NCI-H2227 (cell line): Measurements from ENCODE around the gene SLC2A10.

ENCODE experiments used
- DNase-seq: peaks from one replicate; lab custom pipeline; 2025; ENCODE audit not compliant: unreplicated experiment; lab: John Stamatoyannopoulos, UW

SLC2A10 gene

DNA sequence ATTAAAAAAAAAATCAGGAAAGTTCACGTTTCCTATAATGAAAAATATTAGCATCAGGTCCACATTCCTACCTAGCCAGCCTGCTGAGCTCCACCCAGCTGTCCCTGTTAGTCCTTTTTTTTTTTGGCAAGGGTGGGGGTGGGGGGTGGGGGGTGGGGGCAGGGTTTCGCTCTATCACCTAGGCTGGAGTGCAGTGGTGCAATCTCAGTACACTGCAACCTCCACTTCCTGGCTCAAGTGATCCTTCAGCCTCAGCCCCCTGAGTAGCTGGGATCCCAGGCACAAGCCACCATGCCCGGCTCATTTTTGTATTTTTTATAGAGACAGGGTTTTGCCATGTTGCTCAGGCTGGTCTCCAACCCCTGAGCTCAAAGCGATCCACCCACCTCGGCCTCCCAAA, 7.5 kb upstream of the SLC2A10 start:
- no peak for DNase-seq

DNA sequence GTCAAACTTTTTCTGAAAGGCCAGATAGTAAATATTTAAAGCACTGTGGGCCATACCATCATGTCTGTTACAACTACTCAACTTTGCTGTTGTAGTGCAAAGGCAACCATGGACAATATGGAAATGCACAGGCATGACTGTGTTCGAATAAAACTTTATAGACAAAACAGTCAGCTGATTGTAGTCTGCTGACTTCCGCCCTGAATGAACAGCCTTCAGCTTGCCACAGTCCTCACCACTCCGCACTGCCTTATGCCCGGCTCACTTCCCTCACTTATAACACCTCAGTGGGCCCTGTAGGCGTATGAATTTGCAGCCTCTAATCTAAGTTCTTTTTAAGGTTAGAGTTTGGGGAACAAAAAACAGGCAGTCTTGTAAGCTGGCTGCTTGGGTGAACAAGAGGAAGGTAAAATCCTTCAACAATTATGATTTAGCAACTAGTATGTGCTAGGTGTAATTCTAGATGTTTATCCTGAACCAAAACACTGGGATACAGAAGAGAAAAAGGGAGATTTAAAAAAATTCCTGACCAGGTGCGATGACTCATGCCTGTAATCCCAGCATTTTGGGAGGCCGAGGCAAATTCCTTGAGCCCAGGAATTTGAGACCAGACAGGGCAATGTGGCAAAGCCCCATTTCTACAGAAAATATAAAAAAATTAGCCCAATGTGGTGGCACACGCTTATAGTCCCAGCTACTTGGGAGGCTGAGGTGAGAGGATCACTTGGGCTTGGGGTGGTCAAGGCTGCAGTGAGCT, 6.8 kb upstream of the SLC2A10 start:
- no peak for DNase-seq

DNA sequence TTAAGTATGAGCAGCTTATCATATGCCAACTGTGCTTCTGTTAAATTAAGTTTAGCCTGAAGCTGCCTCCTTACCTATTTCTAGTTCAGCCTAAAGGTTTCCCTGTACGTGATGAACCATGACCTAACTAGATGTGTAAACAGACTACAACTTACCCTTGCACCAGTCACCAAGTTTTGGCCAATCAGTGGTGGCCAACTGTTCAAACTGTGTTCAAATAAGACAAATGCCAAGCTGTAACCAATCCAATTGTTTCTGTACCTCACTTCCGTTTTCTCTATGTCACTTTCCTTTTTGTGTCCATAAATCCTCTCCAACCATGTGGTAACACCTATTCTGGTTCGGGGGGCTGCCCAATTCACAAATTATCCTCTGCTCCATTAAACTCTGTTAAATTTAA, 6.0 kb upstream of the SLC2A10 start:
- DNase-seq: no peak

DNA sequence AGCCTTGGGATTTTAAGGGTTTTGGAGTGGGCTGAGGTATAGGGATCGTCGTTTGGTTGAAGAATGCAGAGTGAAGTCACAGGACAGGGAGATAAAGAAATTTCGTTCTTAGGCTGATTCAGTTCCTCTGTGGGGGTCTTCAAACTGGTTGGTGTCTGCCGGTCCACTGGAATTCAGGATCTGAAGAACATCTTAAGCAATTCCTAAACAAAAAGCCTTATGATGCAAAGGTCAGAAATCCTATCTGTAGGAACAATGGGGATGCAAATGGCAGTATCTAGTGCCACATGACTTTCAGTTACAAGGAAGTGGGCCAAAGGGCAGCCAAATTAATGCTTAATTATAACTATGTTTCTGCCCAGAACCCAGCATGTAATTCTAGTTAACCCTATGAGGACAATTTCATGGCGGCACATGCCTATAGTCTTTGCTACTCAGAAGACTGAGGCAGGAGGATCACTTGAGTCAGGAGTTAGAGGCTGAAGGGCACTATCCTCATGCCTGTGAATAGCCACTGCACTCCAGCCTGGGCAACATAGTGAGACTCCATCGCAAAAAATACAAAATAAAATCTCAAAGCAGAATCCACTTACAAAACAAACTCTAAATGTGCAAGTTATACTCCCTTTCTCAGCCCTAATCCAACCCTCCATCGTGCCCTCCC, 4.6 kb upstream of the SLC2A10 start:
- no peak for DNase-seq

DNA sequence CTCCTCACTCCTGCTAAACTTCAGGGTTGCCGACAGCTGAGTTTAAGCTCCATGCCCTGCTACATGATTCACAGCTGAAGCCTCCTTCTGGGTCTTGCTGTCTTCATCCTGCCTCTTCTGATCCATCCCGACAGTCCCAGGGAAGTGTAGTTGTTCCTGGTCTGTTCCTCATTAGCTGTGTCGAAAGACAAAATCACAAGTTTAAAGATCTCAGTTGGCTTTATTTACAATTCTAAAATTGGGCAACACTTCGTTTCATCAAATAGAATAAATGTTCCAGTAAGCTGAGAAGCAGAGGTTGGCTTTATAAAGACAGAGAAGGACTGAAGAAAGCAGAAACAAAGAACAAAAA, 4.1 kb upstream of the SLC2A10 start:
- no peak for DNase-seq

DNA sequence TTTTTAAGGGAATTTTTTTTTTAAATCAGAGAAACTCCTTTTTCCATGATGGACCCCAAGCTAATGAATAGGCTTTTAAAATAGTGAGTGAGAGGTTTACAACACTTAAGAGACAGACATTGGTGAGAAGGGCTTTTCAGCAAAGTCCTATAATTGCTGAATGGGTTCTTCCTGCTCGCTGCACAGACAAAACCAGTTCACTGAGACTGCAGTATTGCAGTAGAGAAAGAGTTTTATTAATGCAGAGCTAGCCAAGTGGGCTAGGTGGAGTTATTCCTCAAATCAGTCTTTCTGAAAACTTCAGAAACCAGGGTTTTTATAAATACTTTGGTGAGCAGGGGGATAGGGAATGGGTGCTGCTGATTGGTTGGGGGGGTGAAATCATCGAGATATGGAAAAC, 3.2 kb upstream of the SLC2A10 start:
- DNase-seq: no peak

DNA sequence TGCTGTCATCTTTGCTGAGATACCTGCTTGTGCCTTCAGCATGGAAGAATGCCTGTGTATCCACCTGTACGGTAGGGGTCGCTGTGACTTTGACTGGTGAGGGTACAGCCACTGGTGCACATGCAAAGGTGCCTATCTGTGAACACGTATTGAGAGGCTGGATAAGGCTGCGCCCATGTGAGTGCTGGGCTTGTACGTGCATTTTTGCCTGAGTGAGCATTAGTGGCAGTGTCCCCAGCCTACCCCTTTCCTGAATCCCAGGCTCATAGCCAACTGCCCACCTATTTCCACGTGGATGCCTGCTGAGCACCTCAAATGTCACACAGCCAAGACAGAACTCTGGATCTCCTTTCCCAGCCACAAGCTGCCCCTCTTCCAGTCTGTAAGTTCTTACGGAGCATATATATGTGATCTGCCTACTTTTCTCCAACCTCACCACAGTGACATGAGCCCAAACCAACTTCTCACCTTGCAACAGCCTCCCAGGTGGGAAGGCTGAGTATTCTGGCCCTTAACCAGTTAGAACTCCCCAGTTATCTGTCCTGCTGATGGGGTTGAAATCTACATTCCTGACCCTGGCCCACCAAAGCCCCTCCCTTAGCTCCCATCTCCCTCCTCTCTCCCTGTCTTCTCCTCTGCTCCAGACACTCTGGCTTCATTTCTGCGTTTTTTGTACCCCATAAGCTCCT, 1.1 kb upstream of the SLC2A10 start:
- no peak for DNase-seq

DNA sequence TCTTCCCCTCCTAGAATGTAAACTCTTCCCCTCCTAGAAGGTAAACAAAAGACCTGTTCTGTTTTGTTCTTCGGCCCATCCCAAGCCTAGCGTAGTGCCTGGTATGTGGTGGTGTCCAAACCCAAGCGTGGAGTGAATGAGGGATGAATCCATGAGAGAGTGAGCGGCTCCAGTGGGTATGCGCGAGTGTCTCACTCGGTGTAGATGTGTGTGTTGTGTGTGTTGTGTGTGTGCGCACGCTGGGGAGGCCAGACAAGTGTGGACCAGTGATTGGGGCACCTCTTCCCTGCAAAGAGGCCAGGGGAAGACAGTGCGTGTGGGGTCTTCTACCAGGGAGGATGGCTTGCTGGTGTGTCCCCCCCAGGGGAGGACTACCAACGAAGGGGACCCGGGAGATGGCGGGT, 392 bp upstream of the SLC2A10 start:
- DNase-seq: no peak

DNA sequence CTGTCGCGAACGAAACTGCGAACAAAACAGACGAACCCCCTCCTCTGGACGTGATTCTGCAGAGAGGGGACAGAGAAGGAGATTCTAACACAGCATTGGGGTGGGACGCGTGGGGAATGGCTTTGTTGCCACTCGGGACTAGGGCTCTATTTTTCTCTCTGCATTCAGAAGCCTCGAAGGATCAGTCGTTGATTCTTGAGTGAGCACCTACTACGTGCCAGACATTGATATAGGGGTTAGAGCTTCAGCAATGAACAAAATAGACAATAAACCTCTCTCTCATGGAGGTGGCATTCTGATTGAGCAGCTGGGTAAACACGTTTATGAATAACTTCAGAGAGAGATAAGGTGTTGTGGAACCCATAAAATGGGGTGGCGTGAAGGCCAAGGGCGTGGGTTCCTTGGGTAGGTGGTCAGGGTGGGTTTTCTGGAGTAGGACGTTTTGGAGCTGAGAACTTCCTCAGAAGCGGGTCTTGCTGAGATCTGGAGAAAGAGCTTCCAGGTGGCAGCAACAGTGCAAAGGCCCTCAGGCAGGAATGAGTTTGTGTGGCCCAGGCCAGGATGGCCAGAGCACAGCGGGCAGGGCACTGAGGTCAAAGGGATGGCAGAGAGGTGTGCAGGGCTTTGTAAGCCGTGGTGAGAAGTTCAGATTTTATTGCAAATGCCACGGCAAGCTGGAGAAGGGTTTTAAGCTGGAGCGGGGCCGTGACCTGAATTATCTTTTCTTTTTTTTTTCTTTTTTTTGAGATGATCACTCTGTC, 884 bp downstream of the SLC2A10 start:
- DNase-seq: no peak

DNA sequence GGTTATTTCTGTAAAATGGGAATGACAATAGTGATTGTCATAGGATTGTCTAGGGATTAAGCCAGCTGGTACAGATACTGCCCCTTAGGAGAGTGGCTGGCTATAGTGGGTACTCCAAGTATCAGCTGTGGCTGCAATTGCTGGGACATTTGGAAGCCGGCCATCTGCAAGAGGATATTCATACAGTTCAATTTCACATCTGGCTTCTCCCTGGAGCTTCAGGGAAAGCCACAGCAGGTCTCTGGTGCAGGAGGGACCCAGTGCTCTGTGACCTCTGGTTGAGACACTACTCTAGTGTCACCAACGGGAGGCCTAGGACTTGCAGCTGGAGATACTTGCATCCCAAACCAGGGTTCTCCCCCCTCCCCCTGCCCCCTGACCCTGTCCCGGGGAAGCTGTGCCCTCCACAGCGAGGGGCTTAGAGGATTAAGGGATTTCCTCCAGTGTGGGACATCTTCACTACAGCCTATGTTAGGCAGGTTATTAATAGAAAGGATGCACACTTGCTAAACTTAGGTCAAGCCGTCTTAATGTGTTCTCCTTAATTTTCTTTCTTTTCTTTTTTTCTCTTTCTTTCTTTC, 2.7 kb downstream of the SLC2A10 start:
- no peak for DNase-seq

DNA sequence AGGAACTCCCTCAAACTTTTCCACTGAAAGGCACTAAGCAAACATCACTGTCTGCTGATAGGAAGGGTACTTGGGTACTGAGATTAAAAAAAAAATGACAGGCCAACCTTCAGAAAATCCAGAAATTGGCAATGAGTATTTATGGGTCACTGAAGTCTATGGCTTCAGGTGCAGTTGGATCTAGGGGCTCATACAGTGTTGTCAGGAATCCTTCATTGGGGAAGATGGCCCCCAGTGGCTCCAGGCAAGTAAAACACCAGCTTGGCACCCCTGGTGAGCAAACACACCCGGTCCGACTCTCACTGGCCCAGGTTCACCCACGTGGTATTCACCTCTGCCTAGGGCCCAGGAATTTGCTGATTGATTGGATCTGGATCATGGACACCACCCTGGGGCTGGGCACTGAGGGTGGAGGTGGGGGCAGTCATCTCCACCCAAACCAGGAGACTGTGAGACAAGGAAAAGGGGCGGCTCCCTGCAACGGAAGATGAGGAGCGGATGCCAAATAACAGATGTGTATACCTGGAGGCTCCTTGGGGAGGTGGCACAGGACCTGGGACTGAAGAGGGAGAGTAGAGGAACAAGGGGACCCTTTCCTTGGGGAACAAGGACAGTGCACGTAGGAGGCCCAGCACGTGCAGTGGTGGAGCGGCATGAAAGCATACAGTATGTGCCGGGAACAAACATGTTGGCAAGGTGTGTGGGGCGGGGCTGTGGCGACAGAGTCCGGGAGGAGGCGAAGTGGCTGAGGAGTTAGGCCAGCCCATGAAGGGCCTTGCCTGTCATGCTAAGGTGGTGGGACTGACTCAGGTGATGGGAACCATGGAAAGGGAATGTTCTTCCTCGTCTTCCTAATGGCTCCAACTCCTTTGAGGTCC, 4.7 kb downstream of the SLC2A10 start:
- no peak for DNase-seq

DNA sequence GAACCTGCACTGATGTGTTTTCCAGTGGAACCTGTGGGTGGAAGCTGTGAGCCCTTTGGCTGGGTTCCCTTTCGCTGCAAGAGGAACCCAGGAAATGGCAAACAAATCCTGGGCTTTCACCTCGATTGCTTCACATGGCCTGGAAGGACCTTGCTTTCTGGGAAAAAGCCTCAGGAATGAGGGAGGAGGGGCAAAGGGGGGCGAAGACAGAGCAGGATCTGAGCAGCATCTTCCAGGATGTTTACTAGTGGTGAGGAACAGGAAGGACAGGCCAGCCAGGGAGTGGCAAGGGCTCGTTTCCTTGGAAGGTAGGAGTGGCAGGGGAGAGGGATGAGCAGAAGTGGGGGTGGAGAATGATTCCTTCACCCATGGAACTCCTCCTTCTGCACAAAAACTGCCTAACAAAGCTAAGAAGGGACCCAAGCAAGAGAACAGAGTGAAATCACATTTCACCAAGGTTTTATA, 5.9 kb downstream of the SLC2A10 start:
- peak; percentile 22 for DNase-seq

DNA sequence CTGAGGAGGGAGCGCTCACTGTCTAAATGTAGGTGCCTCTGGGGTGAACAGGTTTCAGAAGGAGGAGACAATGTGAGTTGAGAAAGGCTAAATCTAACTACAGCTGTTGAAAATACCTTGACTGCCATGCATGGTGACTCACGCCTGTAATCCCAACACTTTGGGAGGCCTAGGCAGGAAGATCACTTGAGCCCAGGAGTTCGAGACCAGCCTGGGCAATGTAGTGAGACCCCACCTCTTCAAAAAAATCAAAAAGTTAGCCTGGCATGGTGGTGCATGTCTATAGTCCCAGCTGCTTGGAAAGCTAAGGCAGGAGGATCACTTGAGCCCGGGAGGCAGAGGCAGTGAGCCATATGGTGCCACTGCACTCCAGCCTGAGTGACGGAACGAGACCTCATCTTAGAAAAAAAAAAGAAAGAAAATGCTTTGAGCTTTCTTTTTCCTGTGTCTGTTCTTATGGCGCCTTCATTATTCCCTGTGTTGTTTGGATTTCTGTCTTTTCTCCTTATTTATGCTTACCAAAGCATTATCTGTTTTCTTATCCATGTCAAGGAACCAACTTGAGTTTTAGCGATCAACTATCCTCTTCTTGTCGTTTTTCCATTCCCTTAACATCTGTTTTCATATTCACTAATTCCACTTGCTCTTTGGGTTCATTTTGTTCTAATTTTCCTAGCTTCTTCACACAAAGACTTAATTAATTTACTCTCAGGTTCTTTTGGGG, 8.5 kb downstream of the SLC2A10 start:
- no peak for DNase-seq

DNA sequence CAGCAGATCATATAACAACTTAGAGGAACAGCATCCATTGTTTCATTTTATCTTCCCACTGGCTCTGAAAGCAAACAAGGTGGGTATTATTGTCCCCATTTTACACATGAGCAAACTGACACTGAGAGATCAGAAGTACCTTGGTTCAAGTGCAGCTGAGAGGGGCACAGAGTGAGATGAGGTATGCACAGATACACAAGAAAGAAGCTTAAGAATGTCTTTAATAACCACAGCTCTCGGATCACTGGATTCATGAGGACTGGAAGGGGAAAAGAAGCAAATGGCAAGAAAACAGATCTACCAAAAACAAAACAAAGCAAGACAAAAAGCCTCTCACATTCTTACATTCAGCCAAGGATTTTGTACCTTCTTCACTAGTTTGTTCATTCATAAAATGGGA, 10.6 kb downstream of the SLC2A10 start:
- no peak for DNase-seq

DNA sequence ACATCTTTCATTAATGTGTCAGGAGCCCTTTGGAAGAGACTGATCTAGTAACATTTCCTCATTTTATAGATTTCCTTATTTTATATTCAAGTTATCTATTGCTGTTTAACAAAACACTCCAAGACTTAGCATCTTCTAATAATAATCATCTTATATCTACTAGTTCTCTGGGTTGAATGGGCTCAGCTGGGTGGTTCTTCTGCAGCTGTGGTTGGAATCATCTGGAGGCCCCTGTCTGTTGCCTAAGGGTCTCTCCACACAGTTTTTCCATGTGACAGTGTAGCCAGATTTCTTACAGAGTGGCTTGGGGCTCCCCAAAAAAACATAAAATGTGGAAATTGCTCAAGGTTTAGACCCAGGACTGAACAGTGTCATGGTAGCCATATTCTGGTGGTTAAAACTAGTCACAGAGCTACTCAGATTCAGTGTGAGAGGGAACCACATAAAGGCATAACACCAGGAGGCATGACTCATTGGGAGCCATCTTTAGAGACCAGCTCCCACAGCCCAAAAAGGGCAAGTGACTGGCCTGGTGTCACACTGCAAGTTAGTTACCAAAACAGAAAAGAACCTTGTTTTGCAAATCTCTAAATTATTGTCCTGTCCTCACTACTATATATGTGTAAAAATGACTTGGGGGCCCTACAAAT, 11.5 kb downstream of the SLC2A10 start:
- no peak for DNase-seq

DNA sequence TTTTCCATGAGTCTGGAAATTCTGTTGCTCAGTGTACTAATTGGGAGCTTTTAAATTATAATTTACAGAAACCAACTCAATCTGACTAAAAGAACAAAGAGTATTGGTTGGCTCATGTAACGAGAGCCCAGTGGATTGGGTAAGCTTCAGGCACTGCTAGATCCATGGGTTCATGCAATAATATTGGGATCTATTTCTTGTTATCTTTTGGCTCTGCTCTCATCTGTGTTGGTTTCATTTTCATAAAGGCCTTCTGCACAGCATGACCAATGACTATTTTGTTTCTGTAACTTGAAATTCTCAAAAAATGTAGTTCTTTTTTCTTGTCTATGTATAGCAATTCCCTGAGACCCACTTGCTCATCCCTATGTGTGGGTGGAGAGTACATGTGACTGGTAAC, 12.0 kb downstream of the SLC2A10 start:
- no peak for DNase-seq

DNA sequence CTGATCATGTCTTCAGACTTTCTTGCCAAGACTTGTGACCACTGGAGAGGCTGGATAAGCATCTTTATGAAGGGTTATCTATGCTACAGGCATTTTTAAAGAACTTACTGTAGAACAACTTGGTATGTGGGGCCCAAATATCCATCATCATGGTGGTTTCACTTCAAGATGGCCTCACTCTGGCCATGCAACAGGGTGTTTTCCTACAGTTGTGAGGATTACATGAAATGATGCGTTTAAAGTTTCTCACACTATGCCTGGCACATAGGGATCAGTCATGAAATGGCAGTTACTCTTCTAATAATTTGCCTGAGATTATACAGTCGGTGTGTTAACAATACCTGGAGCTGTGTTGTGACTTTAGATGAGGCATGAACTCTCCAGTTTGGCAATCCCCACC, 13.0 kb downstream of the SLC2A10 start:
- no peak for DNase-seq

DNA sequence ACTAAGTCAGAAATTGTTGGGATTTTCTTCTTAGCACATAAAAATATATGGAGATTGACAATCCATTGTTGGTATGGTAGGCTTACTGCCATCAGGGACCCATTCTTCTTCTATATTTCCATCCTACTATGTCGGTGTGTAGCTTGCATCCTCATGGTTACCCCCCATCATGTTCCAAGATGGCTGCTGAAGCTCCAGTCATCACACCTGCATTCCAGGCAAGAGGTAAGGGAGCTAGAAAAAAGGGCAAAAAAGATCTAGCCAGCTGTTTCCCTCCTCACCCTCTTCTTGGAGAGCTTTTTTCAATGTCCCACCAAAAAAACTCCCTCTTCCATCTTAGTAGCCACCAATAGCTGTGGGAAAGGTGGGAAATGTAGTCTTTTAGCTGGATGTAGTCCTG, 13.6 kb downstream of the SLC2A10 start:
- DNase-seq: no peak

DNA sequence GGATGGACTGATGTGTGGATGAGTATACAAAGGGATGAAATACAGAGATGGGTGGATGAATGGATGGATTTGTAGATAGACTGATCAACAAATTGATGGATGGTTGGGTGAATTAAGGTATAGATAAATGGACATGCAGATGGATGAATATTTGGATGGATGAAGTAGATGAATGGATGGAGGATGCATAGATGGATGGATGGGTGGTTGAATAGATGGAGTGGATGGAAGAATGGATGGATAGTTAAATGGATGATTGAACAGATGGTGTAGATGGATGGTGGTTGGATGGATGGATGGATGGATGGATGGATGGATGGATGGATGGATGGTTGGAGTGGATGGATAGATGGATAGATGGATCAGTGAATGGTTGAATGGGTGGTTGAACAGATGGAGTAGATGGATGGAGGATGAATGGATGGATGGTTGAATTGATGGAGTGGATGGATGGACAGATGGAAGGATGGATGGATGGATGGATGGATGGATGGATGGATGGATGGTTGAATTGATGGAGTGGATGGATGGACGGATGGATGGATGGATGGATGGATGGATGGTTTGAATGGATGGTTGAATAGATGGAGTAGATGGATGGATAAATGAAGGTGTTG, 15.0 kb downstream of the SLC2A10 start:
- DNase-seq: no peak
